Kidney epithelial cell (primary cell): Measurements from ENCODE around the gene RGS11. TPM values are rescaled to one million over a fixed set of nuclear protein-coding genes. Genes with fewer than 3 reads are reported as not detected.

ENCODE experiments used
- DNase-seq: peaks from one replicate; pipeline ENCODE4 v3.0.0-alpha.2; 2010; ENCODE audit warnings: low read depth
- H3K27me3 ChIP-seq: 2 replicates; pipeline ENCODE4 v1.6.0; 2011; ENCODE audit warnings: low read length; ENCODE audit not compliant: control insufficient read depth, insufficient read depth
- H3K36me3 ChIP-seq: 2 replicates; pipeline ENCODE4 v1.5.1; 2011; ENCODE audit warnings: low read length; ENCODE audit not compliant: control insufficient read depth, insufficient read depth
- H3K4me3 ChIP-seq: 2 replicates; pipeline ENCODE4 v1.5.1; 2011; ENCODE audit warnings: low read depth, mild to moderate bottlenecking, control low read depth, low read length
- CTCF ChIP-seq: IDR thresholded peaks from 2 replicates; pipeline ENCODE4 v1.5.1; 2011; ENCODE audit warnings: mild to moderate bottlenecking, moderate library complexity, low read length, control low read depth, inconsistent platforms; ENCODE audit not compliant: insufficient read depth, poor library complexity, severe bottlenecking
- total RNA-seq: library from RNA; depleted of rRNA; stranded (reverse); fragments of >200 nt; gene quantifications from 2 replicates; pipeline ENCODE4 v1.2.3, GENCODE V29; 2015

The RGS11 gene
- total RNA-seq, 1 donor from 2014 or later, result not detected

GRCh38 chr16:263944-264343, 11.8 kb downstream of the RGS11 start:
- Histone ChIP-seq H3K4me3 (no peak overlapping the region), H3K27me3 (peaks cover 5% of the 10 kb centered on the region), H3K36me3 (no peaks in the 10 kb centered on the region)
- TF ChIP-seq CTCF, result no peak
- DNase-seq, result no peak

- DNase-seq, result no peak
- H3K36me3 ChIP-seq, result no peaks in the 10 kb centered on the region
- TF ChIP-seq CTCF, result no peak
- no peak overlapping the region for H3K4me3 ChIP-seq
- H3K27me3 ChIP-seq, result no peaks in the 10 kb centered on the region
These were observed 12.5 kb downstream of the RGS11 start for GRCh38 chr16:263182-263774.

- Histone ChIP-seq H3K27me3 (no peaks in the 10 kb centered on the region), H3K4me3 (no peak overlapping the region), H3K36me3 (no peaks in the 10 kb centered on the region)
- no peak for TF ChIP-seq CTCF
- no peak for DNase-seq
These were observed 13.5 kb downstream of the RGS11 start for GRCh38 chr16:262121-262745.

GRCh38 chr16:261031-261691, 14.6 kb downstream of the RGS11 start:
- TF ChIP-seq CTCF, result no peak

GRCh38 chr16:260326-260725, 15.4 kb downstream of the RGS11 start:
- no peak for DNase-seq
- Histone ChIP-seq H3K27me3 (no peaks in the 10 kb centered on the region), H3K4me3 (no peak overlapping the region), H3K36me3 (no peaks in the 10 kb centered on the region)
- no peak for TF ChIP-seq CTCF

More at GRCh38 chr16:261031-261691, 14.6 kb downstream of the RGS11 start:
- no peaks in the 10 kb centered on the region for H3K27me3 ChIP-seq
- DNase-seq, result no peak
- H3K36me3 ChIP-seq, result no peaks in the 10 kb centered on the region
- no peak overlapping the region for H3K4me3 ChIP-seq

- Histone ChIP-seq H3K27me3 (no peaks in the 10 kb centered on the region), H3K4me3 (no peak overlapping the region), H3K36me3 (no peaks in the 10 kb centered on the region)
- DNase-seq, result no peak
- no peak for TF ChIP-seq CTCF
These were observed 15.9 kb downstream of the RGS11 start for GRCh38 chr16:259814-260253.
